ENCODE results near the gene MEGF9.

MEGF9 gene

DNA sequence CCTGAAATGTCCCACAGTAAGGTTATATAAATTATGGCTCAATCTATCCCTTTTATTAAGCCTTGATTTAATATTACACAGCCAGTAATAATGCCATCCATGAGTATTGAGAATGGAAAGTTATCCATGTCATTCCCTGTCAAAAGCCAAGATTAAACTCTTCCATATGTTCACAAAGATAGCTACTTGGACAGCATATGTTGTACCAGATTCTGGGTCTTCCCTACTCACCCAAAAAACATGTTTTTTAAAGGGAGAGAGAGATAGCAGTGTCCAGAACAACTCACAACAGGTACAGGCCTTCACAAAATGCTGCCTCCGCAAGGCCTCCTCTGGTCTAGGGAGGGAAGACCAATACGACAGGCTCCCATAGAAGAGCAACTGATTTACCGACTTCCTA lies 149.7 kb downstream of the MEGF9 start:
- no peaks in the 10 kb centered on the region for H3K27me3 ChIP-seq (ENCODE audit: low read depth, low read length)
- H3K4me3 ChIP-seq (ENCODE audit: low read length): no peak overlapping the region
- no peaks in the 10 kb centered on the region for H3K9me3 ChIP-seq (ENCODE audit: insufficient read depth, low read length)
- H3K9ac ChIP-seq (ENCODE audit: low read length): no peak overlapping the region
- H3K36me3 ChIP-seq (replicated peaks; ENCODE audit: low read depth, low read length): peaks cover 58% of the 10 kb centered on the region
- H4K20me1 ChIP-seq (ENCODE audit: insufficient read depth, low read length): peaks cover 3% of the 10 kb centered on the region; the same call in 1 of the 2 replicates
- TF ChIP-seq EZH2phosphoT487 (IDR thresholded peaks at IDR 0.05; ENCODE audit: low read depth): no peak
- TF ChIP-seq, protein P1, sequence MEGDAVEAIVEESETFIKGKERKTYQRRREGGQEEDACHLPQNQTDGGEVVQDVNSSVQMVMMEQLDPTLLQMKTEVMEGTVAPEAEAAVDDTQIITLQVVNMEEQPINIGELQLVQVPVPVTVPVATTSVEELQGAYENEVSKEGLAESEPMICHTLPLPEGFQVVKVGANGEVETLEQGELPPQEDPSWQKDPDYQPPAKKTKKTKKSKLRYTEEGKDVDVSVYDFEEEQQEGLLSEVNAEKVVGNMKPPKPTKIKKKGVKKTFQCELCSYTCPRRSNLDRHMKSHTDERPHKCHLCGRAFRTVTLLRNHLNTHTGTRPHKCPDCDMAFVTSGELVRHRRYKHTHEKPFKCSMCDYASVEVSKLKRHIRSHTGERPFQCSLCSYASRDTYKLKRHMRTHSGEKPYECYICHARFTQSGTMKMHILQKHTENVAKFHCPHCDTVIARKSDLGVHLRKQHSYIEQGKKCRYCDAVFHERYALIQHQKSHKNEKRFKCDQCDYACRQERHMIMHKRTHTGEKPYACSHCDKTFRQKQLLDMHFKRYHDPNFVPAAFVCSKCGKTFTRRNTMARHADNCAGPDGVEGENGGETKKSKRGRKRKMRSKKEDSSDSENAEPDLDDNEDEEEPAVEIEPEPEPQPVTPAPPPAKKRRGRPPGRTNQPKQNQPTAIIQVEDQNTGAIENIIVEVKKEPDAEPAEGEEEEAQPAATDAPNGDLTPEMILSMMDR (IDR thresholded peaks at IDR 0.05; ENCODE audit: low read depth, low read length): no peak
- H3K4me1 ChIP-seq (ENCODE audit: low read length): no peaks in the 10 kb centered on the region
- H3K79me2 ChIP-seq (ENCODE audit: low read length): peaks cover 37% of the 10 kb centered on the region
- no peak overlapping the region for H2AFZ ChIP-seq (ENCODE audit: low read depth, low read length)
- H3K4me2 ChIP-seq (ENCODE audit: low read length): no peak overlapping the region
- no peak overlapping the region for H3K27ac ChIP-seq (ENCODE audit: low read length)

DNA sequence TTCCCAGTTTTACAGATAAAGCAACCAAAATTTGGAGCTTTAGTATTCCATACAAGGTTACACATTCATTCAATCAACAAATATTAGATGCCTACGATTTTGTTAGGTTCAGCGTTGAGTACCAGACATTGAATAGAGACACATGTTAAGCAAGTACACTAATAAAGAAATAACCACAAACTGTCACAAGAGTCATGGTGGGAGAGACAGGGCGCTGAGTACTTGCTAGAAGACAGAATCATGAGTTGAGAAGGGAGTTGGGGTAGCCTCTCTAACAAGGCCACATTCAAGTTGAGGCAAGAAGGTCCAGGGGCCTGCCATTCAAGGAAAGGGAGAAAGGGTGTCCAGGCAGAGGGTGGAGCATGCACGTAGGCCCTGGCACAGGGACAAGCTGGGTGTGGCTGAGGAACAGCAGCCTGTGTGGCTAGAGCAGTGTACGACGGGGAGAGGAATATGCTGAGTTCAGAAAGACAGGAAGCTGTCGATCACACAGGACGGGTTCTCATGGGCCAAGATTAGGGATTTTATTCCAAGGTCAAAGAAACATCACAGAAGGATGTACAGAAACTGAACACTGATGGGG lies 151.3 kb downstream of the MEGF9 start:
- no peaks in the 10 kb centered on the region for H3K27me3 ChIP-seq (ENCODE audit: low read depth, low read length)

DNA sequence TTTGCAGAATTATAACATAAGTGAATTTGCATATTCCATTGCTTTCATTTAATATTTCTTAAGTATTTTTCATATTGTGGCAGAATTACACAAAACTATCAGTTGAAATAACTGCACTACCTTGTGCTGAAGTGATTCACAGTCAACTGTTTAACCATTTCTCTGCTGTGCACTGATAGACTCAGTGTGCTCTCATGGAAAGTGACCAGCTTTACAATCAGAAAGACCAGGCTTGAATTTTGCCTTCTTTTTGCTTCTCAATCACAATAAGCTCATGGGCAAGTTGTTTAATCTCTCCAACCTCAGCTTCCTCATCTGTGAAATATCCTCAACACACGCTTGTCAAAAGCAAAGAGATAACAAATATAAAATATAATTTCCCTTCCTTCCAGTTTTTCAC lies 152.6 kb downstream of the MEGF9 start:
- Histone ChIP-seq H3K4me2 (ENCODE audit: low read length) (no peak overlapping the region), H3K9me3 (ENCODE audit: insufficient read depth, low read length) (no peaks in the 10 kb centered on the region), H4K20me1 (ENCODE audit: insufficient read depth, low read length) (peaks cover 6% of the 10 kb centered on the region; the same call in 1 of the 2 replicates), H3K27ac (ENCODE audit: low read length) (no peak overlapping the region), H2AFZ (ENCODE audit: low read depth, low read length) (no peak overlapping the region), H3K4me1 (ENCODE audit: low read length) (no peaks in the 10 kb centered on the region), H3K79me2 (ENCODE audit: low read length) (peaks cover 48% of the 10 kb centered on the region), H3K27me3 (ENCODE audit: low read depth, low read length) (no peaks in the 10 kb centered on the region), H3K9ac (ENCODE audit: low read length) (no peak overlapping the region), H3K36me3 (replicated peaks; ENCODE audit: low read depth, low read length) (peaks cover 42% of the 10 kb centered on the region), H3K4me3 (ENCODE audit: low read length) (no peak overlapping the region)
- TF ChIP-seq, protein P1 (IDR thresholded peaks at IDR 0.05; ENCODE audit: low read depth, low read length): no peak
- TF ChIP-seq EZH2phosphoT487 (IDR thresholded peaks at IDR 0.05; ENCODE audit: low read depth): no peak

More for the DNA sequence above, 151.3 kb downstream of the MEGF9 start:
- Histone ChIP-seq H3K27ac (ENCODE audit: low read length) (no peak overlapping the region), H4K20me1 (ENCODE audit: insufficient read depth, low read length) (peaks cover 3% of the 10 kb centered on the region; the same call in 1 of the 2 replicates), H3K9ac (ENCODE audit: low read length) (no peak overlapping the region), H3K4me3 (ENCODE audit: low read length) (no peak overlapping the region), H3K4me2 (ENCODE audit: low read length) (no peak overlapping the region), H3K36me3 (replicated peaks; ENCODE audit: low read depth, low read length) (peaks cover 49% of the 10 kb centered on the region), H2AFZ (ENCODE audit: low read depth, low read length) (no peak overlapping the region), H3K4me1 (ENCODE audit: low read length) (no peaks in the 10 kb centered on the region), H3K79me2 (ENCODE audit: low read length) (peaks cover 42% of the 10 kb centered on the region), H3K9me3 (ENCODE audit: insufficient read depth, low read length) (no peaks in the 10 kb centered on the region)
- TF ChIP-seq EZH2phosphoT487 (IDR thresholded peaks at IDR 0.05; ENCODE audit: low read depth): no peak
- TF ChIP-seq, protein P1 (IDR thresholded peaks at IDR 0.05; ENCODE audit: low read depth, low read length): no peak

DNA sequence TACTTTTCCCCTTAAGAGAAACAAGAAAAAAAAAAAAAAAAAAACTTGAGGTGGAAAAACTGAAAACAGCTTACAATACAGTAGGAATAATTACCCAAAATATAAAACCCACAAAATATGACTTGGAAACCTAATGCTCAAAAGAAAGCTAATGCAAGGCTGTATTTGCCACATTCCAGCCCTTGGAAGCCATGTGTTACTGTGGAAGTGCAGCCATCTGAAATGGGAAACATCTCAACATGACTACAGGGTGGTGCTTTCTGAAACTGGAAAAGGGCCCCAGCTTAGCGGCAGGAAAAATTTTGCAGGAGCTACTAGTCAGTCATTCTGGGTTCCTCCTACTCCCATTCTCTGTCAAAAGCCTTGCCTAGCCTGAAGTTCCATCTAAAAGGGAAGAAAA lies 154.7 kb downstream of the MEGF9 start:
- Histone ChIP-seq H4K20me1 (ENCODE audit: insufficient read depth, low read length) (peaks cover 6% of the 10 kb centered on the region; the same call in 1 of the 2 replicates), H3K36me3 (replicated peaks; ENCODE audit: low read depth, low read length) (peaks cover 31% of the 10 kb centered on the region), H3K4me1 (ENCODE audit: low read length) (peaks cover 6% of the 10 kb centered on the region), H3K4me3 (ENCODE audit: low read length) (no peak overlapping the region), H3K27ac (ENCODE audit: low read length) (no peak overlapping the region), H3K79me2 (ENCODE audit: low read length) (peaks cover 37% of the 10 kb centered on the region), H3K27me3 (ENCODE audit: low read depth, low read length) (no peaks in the 10 kb centered on the region), H3K4me2 (ENCODE audit: low read length) (no peak overlapping the region), H3K9ac (ENCODE audit: low read length) (no peak overlapping the region), H3K9me3 (ENCODE audit: insufficient read depth, low read length) (no peaks in the 10 kb centered on the region), H2AFZ (ENCODE audit: low read depth, low read length) (no peak overlapping the region)
- TF ChIP-seq, protein P1 (IDR thresholded peaks at IDR 0.05; ENCODE audit: low read depth, low read length): no peak
- no peak for TF ChIP-seq EZH2phosphoT487 (IDR thresholded peaks at IDR 0.05; ENCODE audit: low read depth)
